Keratinocyte (primary cell): Measurements from ENCODE around the gene BRCA1. TPM values are rescaled to one million over a fixed set of nuclear protein-coding genes. Genes with fewer than 3 reads are reported as not detected.

Experiments
- DNase-seq: peaks from one replicate; pipeline ENCODE4 v3.0.0-alpha.2; 2011; ENCODE audit warnings: low read depth, missing footprints, low spot score
- FAIRE-seq: peaks from 2 replicates; lab custom pipeline; 2011; peaks lifted over from hg19 to GRCh38; lab: Jason Lieb, UNC
- H2AFZ ChIP-seq: 2 replicates; pipeline ENCODE4 v1.6.0; 2012; ENCODE audit warnings: low read length, control low read depth, inconsistent platforms; ENCODE audit not compliant: control insufficient read depth
- H3K27ac ChIP-seq: 2 replicates; pipeline ENCODE4 v1.5.1; 2011; ENCODE audit warnings: low read length; ENCODE audit not compliant: control insufficient read depth, insufficient read depth
- H3K27me3 ChIP-seq: 3 replicates; pipeline ENCODE4 v1.6.0; 2011; ENCODE audit warnings: low read length; ENCODE audit not compliant: control insufficient read depth, insufficient read depth; ENCODE audit errors: extremely low read depth
- H3K36me3 ChIP-seq, 2 experiments: 2 replicates in 1 of 2; 3 replicates in 1 of 2; pipeline ENCODE4 v1.5.1; 2011; ENCODE audit warnings: low read length in 2 of 2, mild to moderate bottlenecking in 1 of 2; ENCODE audit not compliant: control insufficient read depth in 2 of 2, insufficient read depth in 2 of 2; ENCODE audit errors: extremely low read depth in 1 of 2
- H3K4me1 ChIP-seq: 3 replicates; pipeline ENCODE4 v1.5.1; 2011; ENCODE audit warnings: low read length; ENCODE audit not compliant: control insufficient read depth, insufficient read depth; ENCODE audit errors: extremely low read depth
- H3K4me2 ChIP-seq: 3 replicates; pipeline ENCODE4 v1.6.0; 2011; ENCODE audit warnings: low read depth, low read length; ENCODE audit not compliant: control insufficient read depth, insufficient read depth; ENCODE audit errors: extremely low read depth
- H3K4me3 ChIP-seq, 3 experiments: fragments of 200-600 bp in 1 of 3; sonication (generic) in 1 of 3; 2 replicates in 2 of 3; 3 replicates in 1 of 3; pipeline ENCODE4 v1.5.1; 2011 to 2016; ENCODE audit warnings: low read length in 3 of 3, mild to moderate bottlenecking in 3 of 3, control low read depth in 2 of 3, inconsistent platforms in 1 of 3, low read depth in 1 of 3, mixed read lengths in 1 of 3, mixed run types in 1 of 3, moderate library complexity in 1 of 3; ENCODE audit not compliant: control insufficient read depth in 2 of 3, insufficient read depth in 2 of 3; ENCODE audit errors: extremely low read depth in 1 of 3
- H3K79me2 ChIP-seq: 2 replicates; pipeline ENCODE4 v1.6.0; 2012; ENCODE audit warnings: low read length; ENCODE audit not compliant: control insufficient read depth, insufficient read depth
- H3K9ac ChIP-seq: 3 replicates; pipeline ENCODE4 v1.6.0; 2011; ENCODE audit warnings: low read length; ENCODE audit not compliant: control insufficient read depth, insufficient read depth; ENCODE audit errors: extremely low read depth
- H3K9me1 ChIP-seq: 3 replicates; pipeline ENCODE4 v1.6.0; 2011; ENCODE audit warnings: low read length; ENCODE audit not compliant: control insufficient read depth, insufficient read depth; ENCODE audit errors: extremely low read depth
- H3K9me3 ChIP-seq: 2 replicates; pipeline ENCODE4 v1.5.1; 2012; ENCODE audit warnings: low read depth, low read length; ENCODE audit not compliant: control insufficient read depth
- H4K20me1 ChIP-seq: 3 replicates; pipeline ENCODE4 v1.6.0; 2011; ENCODE audit warnings: low read length; ENCODE audit not compliant: control insufficient read depth, insufficient read depth; ENCODE audit errors: extremely low read depth
- CTCF ChIP-seq, 3 experiments: IDR thresholded peaks in 1 of 3; conservative IDR thresholded peaks in 1 of 3; optimal IDR thresholded peaks in 1 of 3; 2 replicates in 2 of 3; 3 replicates in 1 of 3; pipeline versions ENCODE3 to v1.5.1; 2011; ENCODE audit warnings: low read length in 3 of 3, mild to moderate bottlenecking in 3 of 3, moderate library complexity in 2 of 3, control low read depth in 1 of 3, inconsistent platforms in 1 of 3; ENCODE audit not compliant: insufficient read depth in 2 of 3; ENCODE audit errors: extremely low read depth in 1 of 3
- EZH2 ChIP-seq: IDR thresholded peaks from one replicate; pipeline ENCODE4 v1.6.1; 2012; ENCODE audit warnings: inconsistent platforms, mild to moderate bottlenecking, low read length, moderate library complexity
- dilution Hi-C: fragments of 300-500 bp; cut with MboI; formaldehyde crosslinking; loops from one replicate; pipeline ENCODE4 v1.7.0; 2020; ENCODE audit warnings: low sequenced_read_pairs; ENCODE audit not compliant: extremely low pct_ligation_motif_present
- polyA plus RNA-seq, 5 experiments: library from polyadenylated mRNA; depleted of rRNA in 3 of 5; stranded (reverse) in 3 of 5; stranded (forward) in 1 of 5; unstranded in 1 of 5; fragments of >200 nt; gene quantifications; 1 replicate in 1 of 5; 2 replicates in 3 of 5; 3 replicates in 1 of 5; pipeline versions ENCODE4 v1.2.1 to v1.2.3, GENCODE V29; 2011 to 2012; ENCODE audit warnings: missing spikeins in 2 of 5, low read depth in 1 of 5, low replicate concordance in 1 of 5

BRCA1 gene
- polyA plus RNA-seq, 1 donor (not counting 4 experiments of a cell fraction or from before 2014, with no cell fraction given), result 17.2 TPM

DNA sequence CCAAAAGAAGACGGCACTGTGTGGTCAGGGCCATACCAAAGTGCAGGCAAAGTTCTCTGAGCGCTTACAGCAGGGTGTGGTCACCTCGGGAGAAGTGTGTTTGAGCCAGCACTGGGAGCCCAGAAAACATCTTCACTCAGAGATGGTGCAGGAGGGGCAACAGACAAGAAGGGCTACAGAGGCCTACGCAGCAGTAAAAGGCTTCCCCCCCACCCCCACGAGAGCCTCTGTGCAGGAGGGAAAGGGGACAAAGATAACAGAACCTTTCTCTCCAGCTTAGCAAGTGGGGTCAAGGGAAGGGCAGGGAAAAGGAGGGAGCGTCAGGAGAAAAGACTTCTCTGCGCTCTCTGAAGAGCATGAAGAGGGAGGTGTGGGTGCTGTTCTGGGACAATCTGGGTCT lies 105.7 kb downstream of the BRCA1 start:
- no peaks in the 10 kb centered on the region for H4K20me1 ChIP-seq
- peaks cover 16 to 27% of the 10 kb centered on the region in 2 experiments for H3K36me3 ChIP-seq
- peaks cover 14% of the 10 kb centered on the region for H3K4me1 ChIP-seq
- no peak overlapping the region for H3K9ac ChIP-seq
- no peak overlapping the region for H3K4me2 ChIP-seq
- no peak overlapping the region for H3K4me3 ChIP-seq
- dilution Hi-C loops, result no loop called here
- no peak for TF ChIP-seq EZH2
- no peak for TF ChIP-seq CTCF (optimal IDR thresholded peaks at IDR 0.05 in 1 of 3, IDR thresholded peaks at IDR 0.05 in 1 of 3, conservative IDR thresholded peaks at IDR 0.05 in 1 of 3; ENCODE audit: extremely low read depth in 1 of 3, insufficient read depth in 2 of 3, low read length in 3 of 3)
- H3K9me3 ChIP-seq, result no peaks in the 10 kb centered on the region
- no peaks in the 10 kb centered on the region for H3K9me1 ChIP-seq
- no peak overlapping the region for H3K27ac ChIP-seq
- H2AFZ ChIP-seq, result no peak overlapping the region
- peaks cover 20% of the 10 kb centered on the region for H3K79me2 ChIP-seq
- peaks cover under 1% of the 10 kb centered on the region for H3K27me3 ChIP-seq
- FAIRE-seq (no peak), DNase-seq (no peak)

DNA sequence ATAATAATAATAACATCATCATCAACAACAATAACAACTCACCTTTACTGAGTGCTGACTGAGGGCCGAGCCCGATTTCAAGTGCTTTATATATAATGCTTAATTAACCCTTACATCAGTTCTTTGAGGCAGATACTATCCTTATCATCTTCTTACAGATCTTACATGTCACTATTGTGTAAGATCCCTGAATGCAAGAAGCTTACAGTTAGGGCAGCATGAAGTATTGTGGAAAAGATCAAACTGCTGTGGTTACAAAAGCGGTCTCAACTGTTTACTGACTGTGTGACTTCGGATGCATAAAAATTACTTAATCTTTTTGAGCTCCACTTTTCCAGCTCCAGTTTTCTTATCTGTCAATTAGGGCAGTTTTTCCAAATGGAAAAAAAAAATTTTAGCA lies 106.2 kb downstream of the BRCA1 start:
- no peak overlapping the region for H3K4me3 ChIP-seq

More for the DNA sequence above, 106.2 kb downstream of the BRCA1 start:
- Histone ChIP-seq H3K4me2 (no peak overlapping the region), H3K9ac (no peak overlapping the region), H3K27ac (no peak overlapping the region), H4K20me1 (no peaks in the 10 kb centered on the region), H3K36me3 (peaks cover 19 to 28% of the 10 kb centered on the region in 2 experiments), H3K9me3 (no peaks in the 10 kb centered on the region), H3K27me3 (no peaks in the 10 kb centered on the region), H3K79me2 (peaks cover 20% of the 10 kb centered on the region), H3K4me1 (peaks cover 11% of the 10 kb centered on the region), H2AFZ (no peak overlapping the region), H3K9me1 (no peaks in the 10 kb centered on the region)
- TF ChIP-seq CTCF (optimal IDR thresholded peaks at IDR 0.05 in 1 of 3, IDR thresholded peaks at IDR 0.05 in 1 of 3, conservative IDR thresholded peaks at IDR 0.05 in 1 of 3; ENCODE audit: extremely low read depth in 1 of 3, insufficient read depth in 2 of 3, low read length in 3 of 3), result no peak
- TF ChIP-seq EZH2, result no peak
- DNase-seq, result no peak
- no peak for FAIRE-seq
- dilution Hi-C loops, result no loop called here
